ENCODE results near the gene LYST. TPM values are rescaled to one million over a fixed set of nuclear protein-coding genes. Genes with fewer than 3 reads are reported as not detected.
"Not testable (repeated sequence)": the region's sequence is repeated elsewhere in the genome, so short reads cannot be mapped to it uniquely, and the experiment has no call there.

The LYST gene
- total RNA-seq, 2 donors from 2014 or later, result 68.8 to 91.2 TPM

GRCh38 chr1:235776396-235776795 lies 90.3 kb downstream of the LYST start:
- Mint-ChIP-seq H3K36me3 (peaks cover 29% of the 10 kb centered on the region), H3K9me3 (no peaks in the 10 kb centered on the region), H3K27ac (no peak overlapping the region), H3K4me3 (no peak overlapping the region), H3K4me1 (ENCODE audit: low read depth in 2 of 2) (peaks cover 0 to 7% of the 10 kb centered on the region in 2 donors), H3K27me3 (no peaks in the 10 kb centered on the region)
- ATAC-seq, result no peak
- DNase-seq (ENCODE audit: low spot score), result no peak

- peaks cover 29% of the 10 kb centered on the region for H3K36me3 Mint-ChIP-seq
- no peaks in the 10 kb centered on the region for H3K27me3 Mint-ChIP-seq
- no peaks in the 10 kb centered on the region for H3K9me3 Mint-ChIP-seq
- no peak overlapping the region for H3K27ac Mint-ChIP-seq
- no peak for ATAC-seq
- DNase-seq (ENCODE audit: low spot score), result no peak
- H3K4me3 Mint-ChIP-seq, result no peak overlapping the region
- peaks cover 0 to 7% of the 10 kb centered on the region in 2 donors for H3K4me1 Mint-ChIP-seq (ENCODE audit: low read depth in 2 of 2)
Measured at GRCh38 chr1:235775246-235775860, 91.4 kb downstream of the LYST start.

DNA sequence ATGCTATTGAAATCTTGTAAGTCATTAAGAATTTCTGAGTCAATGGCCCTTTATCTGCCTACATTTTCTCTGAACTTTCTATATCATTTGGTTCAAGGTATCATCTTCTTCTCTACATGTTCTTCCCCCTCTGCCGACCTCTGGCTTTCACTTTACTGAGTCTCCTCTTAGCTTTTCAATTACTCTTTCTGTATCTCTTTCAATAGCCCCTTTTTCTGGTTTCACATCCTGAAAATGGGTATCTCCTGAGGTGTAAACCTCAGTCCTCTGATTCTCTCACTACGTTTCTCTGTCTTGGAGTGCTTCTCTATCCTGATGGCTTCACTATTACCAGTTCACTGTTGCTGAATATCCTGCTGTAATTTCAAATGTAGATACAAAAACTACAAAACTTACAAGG lies 98.9 kb downstream of the LYST start:
- H3K27ac Mint-ChIP-seq, result peak overlapping the region; percentile 5 to 16
- peak in 1 of 2 donors; percentile 61 for ATAC-seq
- H3K27me3 Mint-ChIP-seq, result no peaks in the 10 kb centered on the region
- no peak for DNase-seq (ENCODE audit: low spot score)
- H3K4me3 Mint-ChIP-seq, result peak overlapping the region; percentile 32
- peaks cover 16% of the 10 kb centered on the region for H3K36me3 Mint-ChIP-seq
- H3K9me3 Mint-ChIP-seq, result no peaks in the 10 kb centered on the region
- H3K4me1 Mint-ChIP-seq (ENCODE audit: low read depth in 2 of 2), result peaks cover 7 to 14% of the 10 kb centered on the region in 2 donors

DNA sequence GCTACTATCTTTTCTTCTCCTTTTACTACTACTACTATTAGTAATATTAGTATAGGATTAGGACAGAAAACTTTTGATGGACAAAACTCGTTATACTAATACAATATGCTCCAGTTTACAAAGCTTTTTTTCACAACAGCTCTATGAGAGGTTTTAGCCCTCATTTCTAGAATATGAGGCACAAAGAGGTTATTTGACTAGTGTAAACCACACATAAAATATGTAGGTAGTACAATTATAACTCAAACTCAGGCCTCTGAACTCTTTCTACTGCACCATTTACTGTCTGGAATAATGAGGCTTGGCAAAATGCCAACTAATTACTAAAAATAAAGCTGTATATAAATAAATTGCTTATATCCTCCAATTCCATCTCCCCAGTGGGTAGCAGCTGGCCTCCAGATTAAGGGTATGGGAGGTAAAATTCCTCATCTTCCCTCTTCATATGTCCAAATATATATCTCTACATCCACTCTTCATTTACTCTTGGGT lies 99.9 kb downstream of the LYST start:
- H3K36me3 Mint-ChIP-seq, result peaks cover 21% of the 10 kb centered on the region
- peak in 1 of 2 donors; percentile 27 for ATAC-seq

DNA sequence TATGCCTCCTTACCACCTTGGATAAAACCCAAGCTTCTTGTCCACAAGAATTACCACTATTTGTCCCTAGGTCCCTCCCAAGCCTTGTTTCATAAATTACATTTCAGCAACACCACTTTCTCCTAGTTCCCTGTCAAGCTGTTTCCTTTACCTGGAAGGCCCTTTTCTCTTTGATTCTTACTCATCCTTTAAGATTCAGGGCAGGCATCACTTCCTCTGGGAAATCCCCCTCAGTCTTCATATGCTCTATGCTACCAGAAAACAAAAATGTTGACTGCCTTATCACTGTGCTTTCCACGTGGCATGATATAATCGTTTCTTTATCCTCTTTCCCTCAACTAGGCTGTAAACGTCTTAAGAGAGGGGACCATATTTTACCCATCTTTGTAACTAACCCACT lies 102.7 kb downstream of the LYST start:
- Mint-ChIP-seq H3K4me1 (ENCODE audit: low read depth in 2 of 2) (peaks cover 10 to 19% of the 10 kb centered on the region in 2 donors), H3K36me3 (peaks cover 25% of the 10 kb centered on the region), H3K27ac (no peak overlapping the region), H3K4me3 (no peak overlapping the region), H3K9me3 (no peaks in the 10 kb centered on the region), H3K27me3 (no peaks in the 10 kb centered on the region)
- no peak for DNase-seq (ENCODE audit: low spot score)
- ATAC-seq, result peak; percentile 75 to 83

More for the DNA sequence above, 99.9 kb downstream of the LYST start:
- H3K4me3 Mint-ChIP-seq, result no peak overlapping the region
- H3K4me1 Mint-ChIP-seq (ENCODE audit: low read depth in 2 of 2), result peaks cover 7 to 14% of the 10 kb centered on the region in 2 donors
- DNase-seq (ENCODE audit: low spot score), result no peak
- H3K27me3 Mint-ChIP-seq, result no peaks in the 10 kb centered on the region
- peak overlapping the region in 1 of 2 donors; percentile 16 for H3K27ac Mint-ChIP-seq
- no peaks in the 10 kb centered on the region for H3K9me3 Mint-ChIP-seq

GRCh38 chr1:235759336-235759735 lies 107.4 kb downstream of the LYST start:
- no peaks in the 10 kb centered on the region for H3K27me3 Mint-ChIP-seq
- no peak for ATAC-seq
- no peak overlapping the region for H3K4me3 Mint-ChIP-seq
- H3K36me3 Mint-ChIP-seq, result peaks cover 11% of the 10 kb centered on the region
- no peak for DNase-seq (ENCODE audit: low spot score)
- H3K9me3 Mint-ChIP-seq, result no peaks in the 10 kb centered on the region
- no peak overlapping the region for H3K27ac Mint-ChIP-seq
- H3K4me1 Mint-ChIP-seq (ENCODE audit: low read depth in 2 of 2), result peaks cover 3 to 5% of the 10 kb centered on the region in 2 donors

DNA sequence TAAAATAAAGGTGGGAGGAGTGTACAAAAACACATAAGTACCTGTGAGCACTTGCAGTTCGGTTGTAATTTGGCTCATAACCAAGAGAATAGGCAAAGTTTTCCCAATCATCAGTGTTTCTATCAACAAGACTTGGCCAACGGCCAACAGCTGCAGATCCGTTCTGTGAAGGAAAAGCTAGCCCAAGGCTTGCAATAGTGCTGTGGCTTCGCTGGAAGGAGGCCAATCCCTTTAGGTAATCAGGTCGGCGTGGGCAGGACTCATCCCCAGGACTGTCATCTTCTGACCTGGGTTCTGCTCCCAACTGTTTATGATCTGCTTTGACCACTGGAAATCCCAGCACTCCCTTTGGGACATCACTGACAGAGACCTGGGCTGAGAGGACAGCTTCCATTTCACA lies 107.8 kb downstream of the LYST start:
- H3K4me1 Mint-ChIP-seq (ENCODE audit: low read depth in 2 of 2), result peaks cover 3 to 5% of the 10 kb centered on the region in 2 donors
- no peak overlapping the region for H3K4me3 Mint-ChIP-seq
- no peak for ATAC-seq
- H3K27ac Mint-ChIP-seq, result no peak overlapping the region
- peaks cover 11% of the 10 kb centered on the region for H3K36me3 Mint-ChIP-seq
- H3K9me3 Mint-ChIP-seq, result no peaks in the 10 kb centered on the region
- DNase-seq (ENCODE audit: low spot score), result no peak
- no peaks in the 10 kb centered on the region for H3K27me3 Mint-ChIP-seq

- H3K27ac Mint-ChIP-seq, result no peak overlapping the region
- H3K36me3 Mint-ChIP-seq, result peaks cover 11% of the 10 kb centered on the region
- no peak for DNase-seq (ENCODE audit: low spot score)
- ATAC-seq, result no peak
- no peaks in the 10 kb centered on the region for H3K27me3 Mint-ChIP-seq
- peaks cover 3 to 5% of the 10 kb centered on the region in 2 donors for H3K4me1 Mint-ChIP-seq (ENCODE audit: low read depth in 2 of 2)
- H3K4me3 Mint-ChIP-seq, result no peak overlapping the region
- H3K9me3 Mint-ChIP-seq, result no peaks in the 10 kb centered on the region
Measured at GRCh38 chr1:235757587-235758096, 109.1 kb downstream of the LYST start.

GRCh38 chr1:235754186-235754585 lies 112.5 kb downstream of the LYST start:
- not testable (repeated sequence) for DNase-seq (ENCODE audit: low spot score); H3K36me3 Mint-ChIP-seq; H3K27ac Mint-ChIP-seq

GRCh38 chr1:235749755-235750300 lies 116.9 kb downstream of the LYST start:
- Mint-ChIP-seq H3K36me3 (peaks cover 13% of the 10 kb centered on the region), H3K27ac (no peak overlapping the region), H3K9me3 (no peaks in the 10 kb centered on the region), H3K27me3 (no peaks in the 10 kb centered on the region), H3K4me1 (ENCODE audit: low read depth in 2 of 2) (peaks cover 0 to 5% of the 10 kb centered on the region in 2 donors), H3K4me3 (no peak overlapping the region)
- DNase-seq (ENCODE audit: low spot score) (no peak), ATAC-seq (no peak)

More at GRCh38 chr1:235754186-235754585, 112.5 kb downstream of the LYST start:
- H3K9me3 Mint-ChIP-seq; H3K27me3 Mint-ChIP-seq; ATAC-seq; H3K4me3 Mint-ChIP-seq; H3K4me1 Mint-ChIP-seq (ENCODE audit: low read depth in 2 of 2): not testable (repeated sequence)

- H3K9me3 Mint-ChIP-seq, result no peaks in the 10 kb centered on the region
- no peaks in the 10 kb centered on the region for H3K27me3 Mint-ChIP-seq
- H3K36me3 Mint-ChIP-seq, result peaks cover 19% of the 10 kb centered on the region
- no peak overlapping the region for H3K4me3 Mint-ChIP-seq
- peaks cover 2 to 5% of the 10 kb centered on the region in 2 donors for H3K4me1 Mint-ChIP-seq (ENCODE audit: low read depth in 2 of 2)
- H3K27ac Mint-ChIP-seq, result no peak overlapping the region
- ATAC-seq, result no peak
- no peak for DNase-seq (ENCODE audit: low spot score)
Measured at GRCh38 chr1:235748747-235749146, 118.0 kb downstream of the LYST start.

DNA sequence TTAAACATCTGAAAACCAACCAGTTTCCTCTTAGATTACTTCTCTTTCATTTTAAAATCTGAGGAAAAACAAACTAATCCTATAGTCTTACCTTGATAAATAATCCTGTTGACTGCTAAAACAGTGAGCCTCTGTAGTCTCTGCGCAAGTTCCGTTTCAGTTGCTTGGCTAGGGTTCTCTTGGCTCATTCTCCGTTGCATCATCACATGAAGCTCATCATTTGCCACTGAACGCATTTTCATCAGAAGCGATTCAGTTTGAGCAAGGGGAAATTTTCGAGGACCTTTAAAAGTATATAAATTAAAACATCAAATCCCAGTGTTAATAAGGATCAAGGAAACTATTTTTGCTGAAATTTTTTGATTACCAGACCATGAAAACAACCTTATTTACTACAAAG lies 120.5 kb downstream of the LYST start:
- Mint-ChIP-seq H3K4me3 (no peak overlapping the region), H3K4me1 (ENCODE audit: low read depth in 2 of 2) (peaks cover 2 to 5% of the 10 kb centered on the region in 2 donors), H3K36me3 (peaks cover 27% of the 10 kb centered on the region), H3K27me3 (no peaks in the 10 kb centered on the region), H3K27ac (no peak overlapping the region), H3K9me3 (no peaks in the 10 kb centered on the region)
- DNase-seq (ENCODE audit: low spot score), result no peak
- ATAC-seq, result no peak

DNA sequence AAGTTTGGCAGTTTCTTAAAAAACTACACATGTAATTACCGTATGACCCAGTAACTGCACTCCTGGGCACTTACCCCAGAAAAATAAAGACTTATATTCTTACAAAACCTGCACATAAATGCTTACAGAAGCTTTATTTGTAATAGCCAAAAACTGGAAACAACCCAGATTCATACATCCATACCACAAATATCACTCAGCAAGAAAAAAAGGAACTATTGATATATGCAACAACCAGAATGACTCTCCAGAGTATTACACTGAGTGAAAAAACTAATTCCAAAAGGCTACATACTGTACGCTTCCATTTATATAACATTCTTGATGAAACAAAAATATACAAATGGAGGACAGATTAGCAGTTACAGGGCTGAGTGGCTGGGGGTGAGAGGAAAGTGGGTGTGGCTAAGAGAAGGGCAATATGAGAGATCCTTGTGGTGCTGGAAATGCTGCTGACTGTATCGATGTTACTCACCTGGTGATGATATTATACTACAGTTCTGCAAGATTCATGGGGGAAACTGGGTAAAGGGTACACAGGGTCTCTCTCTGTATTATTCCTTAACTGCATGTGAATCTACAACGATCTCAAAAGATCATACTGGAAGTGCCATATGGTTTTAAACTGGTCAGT lies 121.1 kb downstream of the LYST start:
- Mint-ChIP-seq H3K27ac (no peak overlapping the region), H3K4me1 (ENCODE audit: low read depth in 2 of 2) (peaks cover 2 to 5% of the 10 kb centered on the region in 2 donors), H3K27me3 (no peaks in the 10 kb centered on the region), H3K4me3 (no peak overlapping the region), H3K36me3 (peaks cover 27% of the 10 kb centered on the region), H3K9me3 (no peaks in the 10 kb centered on the region)
- DNase-seq (ENCODE audit: low spot score) (no peak), ATAC-seq (no peak)
